CD14-positive monocyte (primary cell): ENCODE results near the gene AGA. TPM values are rescaled to one million over a fixed set of nuclear protein-coding genes. Genes with fewer than 3 reads are reported as not detected.

Experiments
- DNase-seq, 3 donors: peaks; one replicate each; pipeline ENCODE4 v3.0.0-alpha.2; 2011 to 2022
- H2AFZ ChIP-seq: 2 replicates; pipeline ENCODE4 v1.6.0; 2012; ENCODE audit warnings: mild to moderate bottlenecking, low read depth, low read length, inconsistent platforms; ENCODE audit not compliant: insufficient read depth, poor library complexity, severe bottlenecking
- H3K27ac ChIP-seq, 2 donors: 1 replicate in 1 of 2; 2 replicates in 1 of 2; pipeline ENCODE4 v1.5.1; 2012 to 2013; ENCODE audit warnings: low read length in 2 of 2, control low read depth in 1 of 2, inconsistent platforms in 1 of 2, low read depth in 1 of 2, mild to moderate bottlenecking in 1 of 2
- H3K27me3 ChIP-seq, 2 donors: one replicate each; pipeline versions ENCODE4 v1.6.0 to v1.6.1; 2011 to 2013; ENCODE audit warnings: low read length in 2 of 2; ENCODE audit not compliant: control insufficient read depth in 2 of 2, insufficient read depth in 2 of 2
- H3K36me3 ChIP-seq, 2 donors: replicated peaks in 1 of 2; 1 replicate in 1 of 2; 2 replicates in 1 of 2; pipeline versions ENCODE4 v1.5.1 to v1.6.1; 2012 to 2013; ENCODE audit warnings: low read length in 2 of 2, control low read depth in 1 of 2, inconsistent platforms in 1 of 2, mild to moderate bottlenecking in 1 of 2; ENCODE audit not compliant: insufficient read depth in 2 of 2, control insufficient read depth in 1 of 2
- H3K4me1 ChIP-seq, 2 donors: 1 replicate in 1 of 2; 2 replicates in 1 of 2; pipeline versions ENCODE4 v1.5.1 to v1.6.1; 2012 to 2013; ENCODE audit warnings: low read length in 2 of 2, control low read depth in 1 of 2, inconsistent platforms in 1 of 2, mild to moderate bottlenecking in 1 of 2, moderate library complexity in 1 of 2; ENCODE audit not compliant: insufficient read depth in 2 of 2, control insufficient read depth in 1 of 2
- H3K4me2 ChIP-seq: replicated peaks from 2 replicates; pipeline ENCODE3; 2012; ENCODE audit warnings: low read length, moderate library complexity, mild to moderate bottlenecking; ENCODE audit not compliant: poor library complexity, severe bottlenecking; ENCODE audit errors: extremely low read depth
- H3K4me3 ChIP-seq, 3 experiments: fragments of 200-600 bp in 1 of 3; sonication (generic) in 1 of 3; replicated peaks in 1 of 3; 1 replicate in 2 of 3; 2 replicates in 1 of 3; pipeline ENCODE4 v1.5.1; 2011 to 2013; ENCODE audit warnings: low read length in 3 of 3, mild to moderate bottlenecking in 3 of 3, control low read depth in 2 of 3, low read depth in 2 of 3, inconsistent platforms in 1 of 3, moderate library complexity in 1 of 3
- H3K79me2 ChIP-seq: 2 replicates; pipeline ENCODE4 v1.6.0; 2012; ENCODE audit warnings: mild to moderate bottlenecking, control low read depth, inconsistent platforms, low read length, moderate library complexity; ENCODE audit not compliant: insufficient read depth
- H3K9ac ChIP-seq: 2 replicates; pipeline ENCODE4 v1.6.0; 2017; ENCODE audit warnings: low read length, mild to moderate bottlenecking; ENCODE audit not compliant: insufficient read depth, poor library complexity, severe bottlenecking
- H3K9me3 ChIP-seq, 2 donors: replicated peaks in 1 of 2; 1 replicate in 1 of 2; 2 replicates in 1 of 2; pipeline versions ENCODE4 v1.5.1 to v1.6.1; 2012 to 2013; ENCODE audit warnings: low read length in 2 of 2, control low read depth in 1 of 2; ENCODE audit not compliant: control insufficient read depth in 1 of 2, insufficient read depth in 1 of 2
- H4K20me1 ChIP-seq: 2 replicates; pipeline ENCODE4 v1.6.0; 2012; ENCODE audit warnings: mild to moderate bottlenecking, low read length, control low read depth, moderate library complexity; ENCODE audit not compliant: insufficient read depth
- H3K27ac Mint-ChIP-seq, 7 donors: one replicate each; pipeline ENCODE4 v1.8.0; 2020; ENCODE audit warnings: mild to moderate bottlenecking in 7 of 7, mixed read lengths in 7 of 7, moderate library complexity in 6 of 7, inconsistent platforms in 2 of 7
- H3K27me3 Mint-ChIP-seq, 3 donors: one replicate each; pipeline ENCODE4 v1.8.0; 2021 to 2022; ENCODE audit warnings: low read depth in 3 of 3, mild to moderate bottlenecking in 3 of 3, mixed read lengths in 3 of 3, moderate library complexity in 3 of 3, inconsistent platforms in 1 of 3
- H3K36me3 Mint-ChIP-seq, 2 donors: one replicate each; pipeline ENCODE4 v1.8.0; 2020; ENCODE audit warnings: mixed read lengths in 2 of 2, inconsistent platforms in 1 of 2, mild to moderate bottlenecking in 1 of 2
- H3K4me1 Mint-ChIP-seq: one replicate; pipeline ENCODE4 v1.8.0; 2020; ENCODE audit warnings: mild to moderate bottlenecking, mixed read lengths
- H3K4me3 Mint-ChIP-seq, 2 donors: one replicate each; pipeline ENCODE4 v1.8.0; 2020; ENCODE audit warnings: mild to moderate bottlenecking in 2 of 2, mixed read lengths in 2 of 2, moderate library complexity in 1 of 2
- H3K9me3 Mint-ChIP-seq, 7 donors: one replicate each; pipeline ENCODE4 v1.8.0; 2020 to 2022; ENCODE audit warnings: mixed read lengths in 7 of 7, mild to moderate bottlenecking in 6 of 7, moderate library complexity in 6 of 7, inconsistent platforms in 2 of 7
- WGBS: methylation state at CpG from one replicate; pipeline ENCODE4 v1.1.5; 2013; ENCODE audit warnings: missing lambda C conversion rate; ENCODE audit not compliant: insufficient coverage; 5-methylcytosine and 5-hydroxymethylcytosine counted together
- intact Hi-C, 2 donors: fragments of 100-400 bp; cut with micrococcal nuclease; formaldehyde crosslinking; loops; one replicate each; pipeline versions ENCODE4 v1.15.0 to v1.15.1; 2023
- polyA plus RNA-seq, 3 donors: library from polyadenylated mRNA; depleted of rRNA in 1 of 3; unstranded in 2 of 3; stranded (reverse) in 1 of 3; fragments of 300-500 nt in 2 of 3; fragments of >200 nt in 1 of 3; fragmentation: Illumina TruSeq in 2 of 3; gene quantifications; 1 replicate in 2 of 3; 2 replicates in 1 of 3; pipeline ENCODE4 v1.2.3, GENCODE V29; 2012 to 2021
- TF ChIP-seq, protein P1 (sequence below): fragments of 200-600 bp; IDR thresholded peaks from one replicate; pipeline ENCODE4 v1.8.0; 2022; ENCODE audit warnings: antibody characterized with exemption, mild to moderate bottlenecking

AGA gene
- polyA plus RNA-seq, 3 donors, result 23.0 to 43.1 (median 27.4) TPM

DNA sequence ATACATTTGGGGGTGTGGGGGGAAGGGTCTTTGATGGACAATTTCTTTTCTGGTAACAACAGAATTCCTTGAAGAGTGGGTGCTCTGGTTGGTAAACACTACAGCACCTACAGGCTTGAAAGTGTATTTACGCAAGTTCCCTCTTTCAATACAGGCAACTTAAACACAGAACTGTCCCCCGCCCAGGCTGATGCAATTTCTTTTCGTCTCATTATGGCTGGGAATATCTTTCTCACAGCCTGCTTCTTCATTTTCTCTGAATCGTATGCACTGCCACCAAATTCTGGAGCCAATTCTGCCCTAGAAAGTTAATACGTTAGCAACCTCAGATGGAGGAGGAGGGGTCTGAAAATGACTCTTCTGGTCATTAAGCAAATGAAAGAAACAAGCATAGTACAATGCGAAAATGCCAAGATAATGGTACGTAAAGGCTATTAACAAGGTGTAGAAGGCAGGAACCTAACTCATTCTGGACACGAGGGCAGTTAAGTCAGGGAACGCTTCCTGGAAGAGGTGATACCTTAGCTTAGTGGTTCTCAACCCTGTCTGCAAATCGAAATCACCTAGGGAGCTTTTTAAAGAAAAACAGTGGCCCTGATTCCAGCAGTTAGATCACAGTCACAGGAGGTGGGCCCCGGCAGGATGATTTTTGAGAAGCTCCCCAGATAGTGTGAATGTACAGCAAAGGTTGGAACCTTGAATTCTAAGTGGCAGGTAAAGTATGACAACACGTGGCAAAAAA, 1.0 kb downstream of the AGA start:
- TF ChIP-seq, protein P1, sequence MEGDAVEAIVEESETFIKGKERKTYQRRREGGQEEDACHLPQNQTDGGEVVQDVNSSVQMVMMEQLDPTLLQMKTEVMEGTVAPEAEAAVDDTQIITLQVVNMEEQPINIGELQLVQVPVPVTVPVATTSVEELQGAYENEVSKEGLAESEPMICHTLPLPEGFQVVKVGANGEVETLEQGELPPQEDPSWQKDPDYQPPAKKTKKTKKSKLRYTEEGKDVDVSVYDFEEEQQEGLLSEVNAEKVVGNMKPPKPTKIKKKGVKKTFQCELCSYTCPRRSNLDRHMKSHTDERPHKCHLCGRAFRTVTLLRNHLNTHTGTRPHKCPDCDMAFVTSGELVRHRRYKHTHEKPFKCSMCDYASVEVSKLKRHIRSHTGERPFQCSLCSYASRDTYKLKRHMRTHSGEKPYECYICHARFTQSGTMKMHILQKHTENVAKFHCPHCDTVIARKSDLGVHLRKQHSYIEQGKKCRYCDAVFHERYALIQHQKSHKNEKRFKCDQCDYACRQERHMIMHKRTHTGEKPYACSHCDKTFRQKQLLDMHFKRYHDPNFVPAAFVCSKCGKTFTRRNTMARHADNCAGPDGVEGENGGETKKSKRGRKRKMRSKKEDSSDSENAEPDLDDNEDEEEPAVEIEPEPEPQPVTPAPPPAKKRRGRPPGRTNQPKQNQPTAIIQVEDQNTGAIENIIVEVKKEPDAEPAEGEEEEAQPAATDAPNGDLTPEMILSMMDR, result peak; percentile 48
- Histone ChIP-seq H2AFZ (peak overlapping the region; percentile 90), H3K4me3 (peak overlapping the region; percentile 67 to 89 (median 89)), H3K4me1 (peaks cover 17 to 21% of the 10 kb centered on the region in 2 donors), H3K4me2 (peak overlapping the region; percentile 98), H3K27ac (peak overlapping the region; percentile 89 to 97), H3K36me3 (peaks cover 17 to 28% of the 10 kb centered on the region in 2 donors), H3K79me2 (peaks cover 4% of the 10 kb centered on the region), H3K9me3 (no peaks in the 10 kb centered on the region), H3K27me3 (no peaks in the 10 kb centered on the region), H3K9ac (peak overlapping the region; percentile 91), H4K20me1 (no peaks in the 10 kb centered on the region)
- Mint-ChIP-seq H3K4me3 (peak overlapping the region; percentile 89 to 95), H3K9me3 (peaks cover 0 to 4% (median 0%) of the 10 kb centered on the region in 7 donors), H3K36me3 (peaks cover 30 to 37% of the 10 kb centered on the region in 2 donors), H3K4me1 (peaks cover 22% of the 10 kb centered on the region), H3K27ac (peak overlapping the region; percentile 92 to 99 (median 98)), H3K27me3 (no peaks in the 10 kb centered on the region)
- WGBS, result 32% methylated on average over 10 of the region's 12 CpGs
- DNase-seq, result peak; percentile 69 to 82 (median 73)
- intact Hi-C loops, result loop anchor here (5.0 to 10.0 kb wide), 3 partner anchors 126 to 1116 kb away; partner anchors contain the start of gene NEIL3 (in 1 of the 2)

DNA sequence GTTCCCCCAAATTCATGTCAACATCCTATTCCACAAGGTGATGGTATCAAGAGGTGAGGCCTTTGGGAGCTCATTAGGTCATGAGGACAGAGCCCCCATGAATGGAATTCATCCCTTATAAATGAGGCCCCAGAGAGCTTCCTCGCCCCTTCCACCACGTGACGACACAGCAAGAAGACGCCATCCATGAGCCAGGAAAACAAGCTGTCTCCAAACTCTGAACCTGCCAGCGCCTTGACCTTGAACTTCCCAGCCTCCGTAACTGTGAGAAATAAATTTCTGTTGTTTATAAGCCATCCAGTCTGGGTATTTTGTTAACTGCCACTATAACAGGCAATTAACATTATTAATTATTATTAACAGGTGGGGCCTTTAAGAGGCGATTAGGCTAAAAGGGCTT, 5.8 kb downstream of the AGA start:
- H3K27ac ChIP-seq, result no peak overlapping the region
- no peaks in the 10 kb centered on the region for H3K9me3 Mint-ChIP-seq
- no peaks in the 10 kb centered on the region for H3K9me3 ChIP-seq
- TF ChIP-seq, protein P1, result no peak
- no peak overlapping the region for H3K4me3 ChIP-seq
- peaks cover 45 to 69% of the 10 kb centered on the region in 2 donors for H3K36me3 ChIP-seq
- H3K4me3 Mint-ChIP-seq, result no peak overlapping the region
- no peak for DNase-seq
- H3K9ac ChIP-seq, result no peak overlapping the region
- H3K27me3 Mint-ChIP-seq, result no peaks in the 10 kb centered on the region
- H4K20me1 ChIP-seq, result no peaks in the 10 kb centered on the region
- H3K4me2 ChIP-seq, result no peak overlapping the region
- H3K79me2 ChIP-seq, result peaks cover 4% of the 10 kb centered on the region
- peaks cover 7 to 11% of the 10 kb centered on the region in 2 donors for H3K4me1 ChIP-seq
- peaks cover 13% of the 10 kb centered on the region for H3K4me1 Mint-ChIP-seq
- WGBS, result 100% methylated on average over 1 of the region's 7 CpGs
- no peak overlapping the region for H3K27ac Mint-ChIP-seq
- no peak overlapping the region for H2AFZ ChIP-seq
- intact Hi-C loops, result no loop called here
- peaks cover 62 to 76% of the 10 kb centered on the region in 2 donors for H3K36me3 Mint-ChIP-seq
- H3K27me3 ChIP-seq, result no peaks in the 10 kb centered on the region
